Transverse colon (tissue), 4 donors: ENCODE measurements around the gene ZCWPW1.
"Not testable (repeated sequence)": the region's sequence is repeated elsewhere in the genome, so short reads cannot be mapped to it uniquely, and the experiment has no call there.

Source experiments
- CTCF ChIP-seq, 5 experiments: fragments of 200-600 bp in 3 of 5; fragments of 450-650 bp in 2 of 5; sonication (generic) in 3 of 5; IDR thresholded peaks; 1 replicate in 2 of 5; 2 replicates in 3 of 5; pipeline ENCODE4 v1.5.1; 2016 to 2017; ENCODE audit warnings: antibody characterized with exemption in 5 of 5, inconsistent platforms in 3 of 5, mild to moderate bottlenecking in 2 of 5, moderate library complexity in 1 of 5
- POLR2A ChIP-seq: fragments of 450-650 bp; IDR thresholded peaks from one replicate; pipeline ENCODE4 v1.6.1; 2016; ENCODE audit warnings: antibody characterized with exemption, mild to moderate bottlenecking, moderate library complexity
- POLR2AphosphoS5 ChIP-seq, 3 donors: sonication (generic); formaldehyde crosslinking; IDR thresholded peaks; one replicate each; pipeline ENCODE4 v1.6.1; 2016; ENCODE audit warnings: antibody characterized with exemption in 3 of 3

DNA sequence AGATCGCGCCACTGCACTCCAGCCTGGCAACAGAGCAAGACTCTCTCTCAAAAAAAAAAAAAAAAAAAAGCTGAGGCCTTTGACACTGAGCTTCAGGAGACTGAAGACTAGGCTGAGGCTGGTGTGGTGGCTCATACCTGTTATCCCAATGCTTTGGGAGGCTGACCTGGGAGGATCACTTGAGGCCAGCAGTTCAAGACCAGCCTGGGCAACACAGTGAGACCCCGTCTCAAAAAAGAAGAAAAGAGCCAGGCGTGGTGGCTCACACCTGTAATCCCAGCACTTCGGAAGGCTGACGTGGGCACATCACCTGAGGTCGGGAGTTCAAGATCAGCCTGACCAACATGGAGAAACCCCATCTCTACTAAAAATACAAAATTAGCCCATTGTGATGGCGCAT is 18.9 kb upstream of the ZCWPW1 start:
- TF ChIP-seq CTCF (IDR thresholded peaks at IDR 0.05); POLR2AphosphoS5 (IDR thresholded peaks at IDR 0.05); POLR2A: not testable (repeated sequence)
